Ovary (tissue), 9 donors: Measurements from ENCODE around the gene LPIN1. TPM values are rescaled to one million over a fixed set of nuclear protein-coding genes. Genes with fewer than 3 reads are reported as not detected.

ENCODE experiments used
- DNase-seq, 5 donors: peaks; one replicate each; pipeline ENCODE4 v3.0.0-alpha.2; 2019 to 2020
- H3K27ac ChIP-seq, 2 donors: fragments of 200-600 bp; one replicate each; pipeline versions ENCODE4 v1.5.1 to v1.8.0; 2019 to 2022
- H3K27me3 ChIP-seq: fragments of 200-600 bp; one replicate; pipeline ENCODE4 v1.8.0; 2022
- H3K36me3 ChIP-seq: fragments of 200-600 bp; sonication (generic); one replicate; pipeline ENCODE4 v1.5.1; 2019
- H3K4me1 ChIP-seq: one replicate; pipeline ENCODE4 v1.8.1; 2013; ENCODE audit warnings: mild to moderate bottlenecking, moderate library complexity; ENCODE audit not compliant: insufficient read depth
- H3K4me3 ChIP-seq: fragments of 200-600 bp; sonication (generic); one replicate; pipeline ENCODE4 v1.5.1; 2017
- H3K9me3 ChIP-seq, 2 donors: fragments of 200-600 bp in 1 of 2; sonication (generic) in 1 of 2; one replicate each; pipeline versions ENCODE4 v1.5.1 to v1.8.1; 2013 to 2019; ENCODE audit warnings: mild to moderate bottlenecking in 1 of 2, moderate library complexity in 1 of 2
- CTCF ChIP-seq, 3 donors: fragments of 450-650 bp in 2 of 3; fragments of 200-600 bp in 1 of 3; IDR thresholded peaks; one replicate each; pipeline versions ENCODE4 v1.5.1 to v1.8.0; 2016 to 2022; ENCODE audit warnings: antibody characterized with exemption in 3 of 3, mild to moderate bottlenecking in 1 of 3
- EP300 ChIP-seq: sonication (generic); formaldehyde crosslinking; IDR thresholded peaks from one replicate; pipeline ENCODE4 v1.6.1; 2017; ENCODE audit warnings: antibody characterized with exemption
- POLR2A ChIP-seq: fragments of 450-650 bp; IDR thresholded peaks from one replicate; pipeline ENCODE4 v1.6.1; 2017; ENCODE audit warnings: antibody characterized with exemption, mild to moderate bottlenecking, moderate library complexity
- WGBS, 3 donors: extraction: QIAGEN DNeasy Blood & Tissue Kit in 1 of 3; methylation state at CpG; one replicate each; pipeline versions ENCODE4 v1.1.5 to v1.1.7; 2013 to 2017; 5-methylcytosine and 5-hydroxymethylcytosine counted together
- intact Hi-C, 4 donors: fragments of 100-400 bp; cut with DNase I; formaldehyde crosslinking; loops; one replicate each; pipeline versions ENCODE4 v1.11.0 to v1.15.1; 2022 to 2023
- polyA plus RNA-seq, 2 donors: library from polyadenylated mRNA; stranded (reverse); fragments of 200-250 nt in 1 of 2; fragments of 350-450 nt in 1 of 2; fragmentation: Illumina TruSeq in 1 of 2; extraction: RNeasy Lipid Tissue Mini Kit (QIAGEN cat#74804) in 1 of 2; gene quantifications; one replicate each; pipeline ENCODE4 v1.2.3, GENCODE V29; 2013 to 2014
- total RNA-seq, 7 donors: library from RNA; depleted of rRNA in 2 of 7; stranded (reverse); fragments of >200 nt in 2 of 7; fragmentation: NEBNext Ultra II Directional in 3 of 7; extraction: Animal tissue kit (Norgen Biotek cat#: 25700) in 3 of 7; gene quantifications; one replicate each; pipeline versions ENCODE4 v1.1.0 to v1.2.4, GENCODE V29; 2016 to 2023
- donor health status: DM: no; HTN: no; CAD: no; lungs with moderate emphysema.
- donor health status: DM: no; HTN: no; CAD: no.
- donor health status: Bipolar disorder and iron deficiency.
- donor health status: DM: yes; HTN: yes; CAD: no.
- donor health status: DM: no; HTN: no; CAD: no.
- donor health status: DM: yes; HTN: yes; CAD: no.

The LPIN1 gene
- total and polyA plus RNA-seq, 9 donors: 19.9 to 144 (median 50.8) TPM

- H3K36me3 ChIP-seq: no peaks in the 10 kb centered on the region
- intact Hi-C loops: loop anchor here in 3 of 4 donors (5.0 to 10.0 kb wide), 2 partner anchors 50 to 1702 kb away; partner anchors contain the start of gene KLF11 (in 1 of the 3)
- H3K4me1 ChIP-seq: peaks cover 34% of the 10 kb centered on the region
- WGBS, 3 donors: 0 to 1% (median 1%) methylated on average over 32 to 42 of the region's 42 CpGs
- H3K9me3 ChIP-seq: no peaks in the 10 kb centered on the region
- TF ChIP-seq EP300: no peak
- TF ChIP-seq POLR2A: no peak
- no peak for TF ChIP-seq CTCF (IDR thresholded peaks at IDR 0.05)
- peak in 2 of 5 donors; percentile 36 to 52 for DNase-seq
- H3K27ac ChIP-seq: peak overlapping the region; percentile 67 to 87
- no peaks in the 10 kb centered on the region for H3K27me3 ChIP-seq
- peak overlapping the region; percentile 77 for H3K4me3 ChIP-seq
Observed at GRCh38 chr2:11746807-11747459, 501 bp downstream of the LPIN1 start.

GRCh38 chr2:11748018-11748860 is 1.8 kb downstream of the LPIN1 start:
- DNase-seq: no peak
- no peaks in the 10 kb centered on the region for H3K9me3 ChIP-seq
- no peak for TF ChIP-seq EP300
- no peak for TF ChIP-seq POLR2A
- no peak for TF ChIP-seq CTCF (IDR thresholded peaks at IDR 0.05)
- no peaks in the 10 kb centered on the region for H3K36me3 ChIP-seq
- peak overlapping the region in 1 of 2 donors; percentile 87 for H3K27ac ChIP-seq
- intact Hi-C loops: loop anchor here in 3 of 4 donors (5.0 to 10.0 kb wide), 2 partner anchors 51 to 1703 kb away; partner anchors contain the start of gene KLF11 (in 1 of the 3)
- peaks cover 34% of the 10 kb centered on the region for H3K4me1 ChIP-seq
- 59 to 70% (median 63%) methylated on average over 19 of the region's 19 CpGs for WGBS, 3 donors
- no peaks in the 10 kb centered on the region for H3K27me3 ChIP-seq
- peak overlapping the region; percentile 77 for H3K4me3 ChIP-seq

- DNase-seq: no peak
- TF ChIP-seq POLR2A (no peak), EP300 (no peak), CTCF (IDR thresholded peaks at IDR 0.05) (no peak)
- Histone ChIP-seq H3K9me3 (no peaks in the 10 kb centered on the region), H3K4me3 (no peak overlapping the region), H3K27me3 (no peaks in the 10 kb centered on the region), H3K27ac (peak overlapping the region; percentile 40 to 49), H3K4me1 (peaks cover 35% of the 10 kb centered on the region), H3K36me3 (no peaks in the 10 kb centered on the region)
- WGBS, 3 donors: 73 to 77% (median 76%) methylated on average over 13 of the region's 13 CpGs
- intact Hi-C loops: loop anchor here in 3 of 4 donors (5.0 to 10.0 kb wide), 2 partner anchors 52 to 1704 kb away; partner anchors contain the start of gene KLF11 (in 1 of the 3)
Observed at GRCh38 chr2:11748861-11749645, 2.6 kb downstream of the LPIN1 start.
